GM12801 (cell line): ENCODE measurements around the gene CELF5.

Source experiments
- CTCF ChIP-seq: IDR thresholded peaks from one replicate; pipeline ENCODE4 v1.5.1; 2011; ENCODE audit warnings: control low read depth; ENCODE audit not compliant: insufficient read length; ENCODE audit errors: extremely low read depth

Gene CELF5

DNA sequence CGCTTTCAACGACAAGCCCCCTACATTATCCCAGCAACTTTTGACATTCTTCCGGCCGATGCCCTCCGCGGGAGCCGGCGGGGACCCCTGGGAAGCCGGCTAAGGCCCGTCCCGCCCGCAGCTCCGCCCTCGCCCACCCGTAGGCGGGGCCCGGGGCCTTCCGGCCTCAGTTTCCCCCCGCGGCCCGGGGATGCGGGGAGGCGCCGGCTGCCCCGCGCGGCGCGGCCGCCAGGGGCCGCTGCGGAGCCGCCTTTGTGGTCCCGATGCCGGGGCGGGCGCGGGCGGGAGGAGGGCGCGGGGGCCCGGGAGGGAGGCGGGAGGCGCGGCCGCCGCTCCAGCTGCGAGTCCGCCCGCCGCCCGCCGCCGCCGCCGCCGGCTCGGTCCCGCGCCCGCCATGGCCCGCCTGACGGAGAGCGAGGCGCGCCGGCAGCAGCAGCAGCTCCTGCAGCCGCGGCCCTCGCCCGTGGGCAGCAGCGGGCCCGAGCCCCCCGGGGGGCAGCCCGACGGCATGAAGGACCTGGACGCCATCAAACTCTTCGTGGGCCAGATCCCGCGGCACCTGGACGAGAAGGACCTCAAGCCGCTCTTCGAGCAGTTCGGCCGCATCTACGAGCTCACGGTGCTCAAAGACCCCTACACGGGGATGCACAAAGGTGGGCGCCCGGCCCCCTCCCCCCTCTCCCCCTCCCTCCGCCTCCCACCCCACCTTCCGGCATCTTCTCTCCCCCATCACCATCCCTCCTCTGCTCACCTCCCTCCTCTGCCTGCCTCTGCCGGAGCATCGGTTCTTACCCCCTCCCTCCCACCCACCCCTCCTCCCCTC is at the start of gene CELF5:
Gene CELF5 (plus strand): TSS at position 316 of the 823 bp plus-strand sequence. CDS start 79 bp downstream, at position 395.
- TF ChIP-seq CTCF: no peak

DNA sequence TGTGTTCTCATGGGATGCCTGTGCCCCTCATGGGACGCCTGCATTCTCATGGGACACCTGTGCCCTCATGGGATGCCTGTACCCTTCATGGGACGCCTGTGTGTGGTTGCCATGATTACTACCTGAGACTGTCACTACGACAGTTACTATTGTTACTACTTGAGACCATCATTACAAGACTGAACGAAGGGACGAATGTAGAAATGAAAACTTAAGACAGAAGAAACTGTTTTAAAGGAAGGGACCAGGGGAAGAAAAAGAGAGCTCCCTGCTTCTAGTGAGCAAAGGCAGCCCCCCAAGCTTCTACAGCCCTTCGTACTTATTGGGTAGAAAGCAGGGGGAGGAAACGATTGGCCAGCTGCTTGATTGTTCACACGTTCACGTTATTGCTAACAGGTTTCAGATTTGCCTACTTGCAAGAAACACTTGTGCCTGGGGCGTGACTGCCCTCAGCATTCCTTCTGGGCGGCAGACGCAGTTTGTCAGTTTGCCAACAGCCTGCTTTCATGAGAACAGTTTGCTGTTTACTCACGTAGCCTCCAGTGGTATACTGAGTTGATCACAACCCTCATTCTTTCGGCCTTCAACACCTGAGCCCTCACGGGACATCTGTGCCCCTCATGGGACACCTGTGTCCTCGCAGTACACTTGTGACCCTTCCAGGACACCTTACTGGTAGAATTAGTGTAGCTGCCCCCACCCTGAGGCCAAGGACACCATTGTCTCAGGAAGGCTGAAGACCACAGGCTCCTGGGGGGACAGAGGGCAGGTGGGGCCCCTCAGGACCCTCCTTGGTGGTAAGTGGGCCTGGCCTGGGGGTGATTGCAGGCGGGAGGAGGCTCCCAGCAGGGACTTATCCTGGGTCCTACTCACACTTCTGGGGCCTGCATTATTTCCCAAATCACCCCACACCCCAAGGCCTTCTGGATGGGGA is 48.4 kb upstream of the CELF5 start:
- no peak for TF ChIP-seq CTCF

GRCh38 chr19:3176715-3177501 is 47.6 kb upstream of the CELF5 start:
- no peak for TF ChIP-seq CTCF

- no peak for TF ChIP-seq CTCF
These were observed 46.0 kb upstream of the CELF5 start, which contains the start of gene S1PR4 for GRCh38 chr19:3178377-3178972. TSS of gene S1PR4 (plus strand) at chr19:3178769. CDS start at chr19:3178793, 24 bp downstream.

DNA sequence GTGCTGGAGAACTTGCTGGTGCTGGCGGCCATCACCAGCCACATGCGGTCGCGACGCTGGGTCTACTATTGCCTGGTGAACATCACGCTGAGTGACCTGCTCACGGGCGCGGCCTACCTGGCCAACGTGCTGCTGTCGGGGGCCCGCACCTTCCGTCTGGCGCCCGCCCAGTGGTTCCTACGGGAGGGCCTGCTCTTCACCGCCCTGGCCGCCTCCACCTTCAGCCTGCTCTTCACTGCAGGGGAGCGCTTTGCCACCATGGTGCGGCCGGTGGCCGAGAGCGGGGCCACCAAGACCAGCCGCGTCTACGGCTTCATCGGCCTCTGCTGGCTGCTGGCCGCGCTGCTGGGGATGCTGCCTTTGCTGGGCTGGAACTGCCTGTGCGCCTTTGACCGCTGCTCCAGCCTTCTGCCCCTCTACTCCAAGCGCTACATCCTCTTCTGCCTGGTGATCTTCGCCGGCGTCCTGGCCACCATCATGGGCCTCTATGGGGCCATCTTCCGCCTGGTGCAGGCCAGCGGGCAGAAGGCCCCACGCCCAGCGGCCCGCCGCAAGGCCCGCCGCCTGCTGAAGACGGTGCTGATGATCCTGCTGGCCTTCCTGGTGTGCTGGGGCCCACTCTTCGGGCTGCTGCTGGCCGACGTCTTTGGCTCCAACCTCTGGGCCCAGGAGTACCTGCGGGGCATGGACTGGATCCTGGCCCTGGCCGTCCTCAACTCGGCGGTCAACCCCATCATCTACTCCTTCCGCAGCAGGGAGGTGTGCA is 45.3 kb upstream of the CELF5 start:
- TF ChIP-seq CTCF: no peak

- TF ChIP-seq CTCF: no peak
These were observed 44.6 kb upstream of the CELF5 start for GRCh38 chr19:3179739-3180293.
